NOMO-1 treated with dmso at 0.1 percent for 144 hours (cell line): ENCODE results near the gene KCNQ1.

Experiments
- DNase-seq: peaks from one replicate; lab custom pipeline; 2025; ENCODE audit not compliant: unreplicated experiment; lab: John Stamatoyannopoulos, UW

Gene KCNQ1

GRCh38 chr11:2575591-2576051 lies 130.8 kb downstream of the KCNQ1 start:
- no peak for DNase-seq

- no peak for DNase-seq
Observed at GRCh38 chr11:2576111-2576510, 131.3 kb downstream of the KCNQ1 start.

GRCh38 chr11:2576549-2576948 lies 131.7 kb downstream of the KCNQ1 start:
- no peak for DNase-seq

GRCh38 chr11:2577031-2577990 lies 132.5 kb downstream of the KCNQ1 start:
- DNase-seq, result no peak

- no peak for DNase-seq
Observed at GRCh38 chr11:2577991-2578928, 133.5 kb downstream of the KCNQ1 start.

- DNase-seq, result no peak
Observed at GRCh38 chr11:2578929-2579270, 134.1 kb downstream of the KCNQ1 start.

- DNase-seq, result no peak
Observed at GRCh38 chr11:2579315-2580060, 134.7 kb downstream of the KCNQ1 start.

GRCh38 chr11:2580061-2580421 lies 135.2 kb downstream of the KCNQ1 start:
- no peak for DNase-seq

- no peak for DNase-seq
Observed at GRCh38 chr11:2580571-2581001, 135.8 kb downstream of the KCNQ1 start.

- DNase-seq, result no peak
Observed at GRCh38 chr11:2581151-2581930, 136.5 kb downstream of the KCNQ1 start.

- no peak for DNase-seq
Observed at GRCh38 chr11:2581931-2582350, 137.1 kb downstream of the KCNQ1 start.

- no peak for DNase-seq
Observed at GRCh38 chr11:2582351-2582945, 137.6 kb downstream of the KCNQ1 start.

- DNase-seq, result no peak
Observed at GRCh38 chr11:2582946-2583604, 138.3 kb downstream of the KCNQ1 start.

- no peak for DNase-seq
Observed at GRCh38 chr11:2583605-2583958, 138.8 kb downstream of the KCNQ1 start.

- no peak for DNase-seq
Observed at GRCh38 chr11:2584434-2584811, 139.6 kb downstream of the KCNQ1 start.

- DNase-seq, result no peak
Observed at GRCh38 chr11:2584812-2585565, 140.2 kb downstream of the KCNQ1 start.

- DNase-seq, result no peak
Observed at GRCh38 chr11:2585566-2586086, 140.8 kb downstream of the KCNQ1 start.

- no peak for DNase-seq
Observed at GRCh38 chr11:2586087-2586792, 141.4 kb downstream of the KCNQ1 start.
